Measurements from ENCODE around the gene ALG2.
A peak's percentile ranks its signal among the peaks of the same experiment; 100 is the strongest.

The ALG2 gene

DNA sequence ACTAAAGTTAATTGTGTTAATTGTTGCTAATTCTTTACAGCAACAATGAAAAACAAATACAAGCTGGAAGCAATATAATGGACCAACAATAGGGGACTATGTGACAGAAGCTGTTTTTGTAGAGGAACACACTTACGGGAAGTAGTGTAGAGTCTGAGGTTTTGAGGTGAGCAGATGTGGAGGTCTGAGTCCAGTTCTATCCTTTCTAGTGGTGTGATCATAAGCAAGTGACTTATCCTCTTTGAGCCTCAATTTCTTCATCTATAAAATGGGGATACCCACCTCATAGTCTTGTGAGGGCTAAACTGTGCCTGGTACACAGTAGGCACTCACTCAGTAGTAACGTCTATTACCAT lies 28.3 kb downstream of the ALG2 start:
- TF ChIP-seq, protein P1, sequence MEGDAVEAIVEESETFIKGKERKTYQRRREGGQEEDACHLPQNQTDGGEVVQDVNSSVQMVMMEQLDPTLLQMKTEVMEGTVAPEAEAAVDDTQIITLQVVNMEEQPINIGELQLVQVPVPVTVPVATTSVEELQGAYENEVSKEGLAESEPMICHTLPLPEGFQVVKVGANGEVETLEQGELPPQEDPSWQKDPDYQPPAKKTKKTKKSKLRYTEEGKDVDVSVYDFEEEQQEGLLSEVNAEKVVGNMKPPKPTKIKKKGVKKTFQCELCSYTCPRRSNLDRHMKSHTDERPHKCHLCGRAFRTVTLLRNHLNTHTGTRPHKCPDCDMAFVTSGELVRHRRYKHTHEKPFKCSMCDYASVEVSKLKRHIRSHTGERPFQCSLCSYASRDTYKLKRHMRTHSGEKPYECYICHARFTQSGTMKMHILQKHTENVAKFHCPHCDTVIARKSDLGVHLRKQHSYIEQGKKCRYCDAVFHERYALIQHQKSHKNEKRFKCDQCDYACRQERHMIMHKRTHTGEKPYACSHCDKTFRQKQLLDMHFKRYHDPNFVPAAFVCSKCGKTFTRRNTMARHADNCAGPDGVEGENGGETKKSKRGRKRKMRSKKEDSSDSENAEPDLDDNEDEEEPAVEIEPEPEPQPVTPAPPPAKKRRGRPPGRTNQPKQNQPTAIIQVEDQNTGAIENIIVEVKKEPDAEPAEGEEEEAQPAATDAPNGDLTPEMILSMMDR (IDR thresholded peaks at IDR 0.05; ENCODE audit: borderline replicate concordance, insufficient read depth, low read depth, low read length): no peak
- H3K4me3 ChIP-seq (ENCODE audit: low read depth, low read length): no peak overlapping the region

DNA sequence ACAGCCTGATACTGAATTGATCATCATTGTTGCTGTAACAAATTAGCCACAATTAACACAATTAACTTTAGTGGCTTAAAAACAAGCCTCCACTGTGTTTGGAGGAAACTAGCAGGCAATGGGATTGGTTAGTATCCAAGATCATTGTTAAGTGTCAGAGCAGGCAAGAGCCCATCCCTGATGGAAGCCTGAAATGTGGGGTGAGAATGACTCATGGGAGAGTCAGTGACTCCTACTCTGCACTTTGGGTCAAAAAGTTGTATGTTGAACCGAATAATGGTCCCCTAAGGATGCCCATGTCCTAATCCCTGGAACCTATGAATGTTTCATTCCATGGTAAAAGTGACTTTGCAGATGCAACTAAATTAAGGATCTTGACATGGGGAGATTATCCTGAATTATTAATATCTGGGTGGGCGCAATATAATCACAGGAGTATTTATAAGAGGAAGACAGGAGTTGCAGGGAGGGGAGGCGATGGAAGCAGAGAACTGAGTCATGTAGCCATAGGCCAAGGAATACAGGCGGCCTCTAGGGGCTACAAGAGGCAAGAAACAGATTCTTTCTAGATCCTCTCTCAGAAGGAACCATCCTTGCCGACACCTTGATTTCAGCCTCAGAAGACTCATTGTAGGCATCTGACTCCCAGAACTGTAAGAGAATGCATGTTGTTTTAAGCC lies 28.8 kb downstream of the ALG2 start:
- no peak overlapping the region for H3K4me3 ChIP-seq (ENCODE audit: low read depth, low read length)
- TF ChIP-seq, protein P1 (IDR thresholded peaks at IDR 0.05; ENCODE audit: borderline replicate concordance, insufficient read depth, low read depth, low read length): 0 out of 2 replicates have a peak, but pooled peaks have one; percentile 16

DNA sequence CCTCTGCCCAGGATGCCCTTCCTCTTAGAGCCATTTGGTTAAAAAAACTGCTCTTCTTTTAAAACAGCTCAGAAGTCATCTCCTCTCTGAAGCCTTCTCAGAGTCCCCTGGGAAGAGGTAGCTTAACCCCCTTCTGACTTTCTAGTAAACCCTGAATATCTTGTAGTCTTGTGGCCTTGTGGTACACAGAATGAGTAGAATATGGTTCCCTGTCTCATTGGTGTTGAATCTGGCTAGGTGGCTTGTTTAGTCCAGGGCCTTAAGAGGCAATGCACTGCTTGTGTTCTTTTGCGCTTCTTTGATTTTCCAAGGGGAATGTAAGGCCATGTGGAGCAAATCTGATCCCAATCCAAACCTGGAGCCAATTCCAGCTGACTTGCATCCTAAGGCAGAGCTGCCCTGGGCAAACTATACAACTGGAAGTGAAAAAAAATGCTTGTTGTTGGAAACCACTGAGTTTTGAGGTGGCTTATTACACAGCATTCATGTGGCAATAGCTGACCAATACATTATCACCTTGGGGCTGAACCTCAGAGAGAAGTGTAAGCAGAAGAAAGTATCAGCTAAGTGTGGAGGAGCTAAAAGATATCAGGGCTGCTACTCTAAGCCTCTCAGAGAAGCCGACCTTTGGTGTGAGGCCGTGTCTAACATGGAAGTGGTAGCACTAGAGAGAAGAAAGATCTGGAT lies 31.0 kb downstream of the ALG2 start:
- no peak overlapping the region for H3K4me3 ChIP-seq (ENCODE audit: low read depth, low read length)
- TF ChIP-seq, protein P1 (IDR thresholded peaks at IDR 0.05; ENCODE audit: borderline replicate concordance, insufficient read depth, low read depth, low read length): no peak

DNA sequence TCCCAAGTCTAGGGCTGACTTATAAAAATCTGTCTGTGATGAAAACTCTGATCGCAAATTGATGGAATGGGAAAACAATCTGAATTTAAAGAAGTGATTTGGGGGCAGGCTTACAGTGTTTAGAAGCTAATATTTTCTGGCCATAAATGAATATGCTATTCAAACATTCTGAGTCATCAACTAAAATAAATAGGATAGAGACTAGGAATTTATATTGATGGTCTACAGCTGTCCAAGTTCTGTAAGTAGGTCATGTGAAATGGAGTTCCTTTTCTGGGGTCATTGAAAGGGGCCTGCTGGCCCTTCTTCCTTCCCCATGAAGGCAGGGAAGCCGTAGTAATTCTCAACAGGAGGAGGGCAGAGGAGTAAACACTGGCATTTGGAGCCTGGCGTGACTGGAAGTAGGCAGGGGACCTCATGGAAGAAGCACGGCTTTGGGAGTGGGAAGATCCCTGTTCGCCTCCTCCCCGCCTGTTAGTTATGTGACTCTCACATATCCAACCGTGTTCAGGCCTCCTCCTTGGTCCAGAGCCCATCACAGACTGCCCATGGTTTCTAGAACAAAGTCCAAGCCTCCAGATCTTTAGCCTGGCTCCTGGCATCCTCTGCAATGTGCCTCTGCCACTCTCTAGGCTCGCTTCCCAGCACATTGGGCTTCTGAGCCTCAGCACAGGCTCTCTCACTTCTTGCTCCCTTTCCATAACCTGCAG lies 31.7 kb downstream of the ALG2 start:
- H3K4me3 ChIP-seq (ENCODE audit: low read depth, low read length): no peak overlapping the region
- TF ChIP-seq, protein P1 (IDR thresholded peaks at IDR 0.05; ENCODE audit: borderline replicate concordance, insufficient read depth, low read depth, low read length): no peak

DNA sequence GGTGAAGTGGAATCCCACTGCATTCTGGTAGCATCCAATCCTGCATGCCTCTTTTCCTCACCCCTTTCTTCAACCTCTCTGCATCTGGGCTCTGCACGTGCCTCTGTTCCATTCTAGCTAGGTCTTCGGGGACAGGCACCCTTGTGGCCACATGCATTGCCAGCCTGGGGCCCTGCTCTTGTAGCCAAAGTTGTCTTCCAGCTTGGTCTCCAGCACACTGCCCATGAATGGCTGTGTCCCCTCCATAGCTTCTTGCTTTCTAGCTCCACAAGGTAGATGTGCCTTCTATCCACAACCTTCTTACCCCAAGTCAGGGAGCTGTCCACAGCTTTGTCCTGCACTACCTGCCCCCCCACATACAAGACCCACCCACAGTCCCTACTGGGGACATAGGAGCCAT lies 32.6 kb downstream of the ALG2 start:
- TF ChIP-seq, protein P1 (IDR thresholded peaks at IDR 0.05; ENCODE audit: borderline replicate concordance, insufficient read depth, low read depth, low read length): no peak
- no peak overlapping the region for H3K4me3 ChIP-seq (ENCODE audit: low read depth, low read length)

DNA sequence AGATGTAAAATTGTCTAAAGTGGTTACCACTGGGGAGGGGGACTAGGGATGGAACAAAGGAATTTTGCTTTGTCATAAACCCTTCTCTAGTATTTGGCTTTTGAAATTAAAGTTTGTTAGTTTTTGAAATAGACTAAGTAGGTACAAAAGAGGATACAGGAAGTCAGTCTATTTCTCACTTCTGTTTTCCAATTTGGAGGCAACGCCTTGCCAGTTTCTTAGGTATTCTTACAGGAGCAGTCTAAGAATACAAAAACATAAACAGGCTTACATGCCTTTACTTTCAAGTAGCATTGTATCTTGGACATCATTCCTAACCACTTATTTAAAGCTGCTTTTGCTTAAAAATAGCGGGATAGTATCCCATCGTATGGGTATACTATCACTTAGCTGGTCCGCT lies 34.4 kb downstream of the ALG2 start:
- H3K4me3 ChIP-seq (ENCODE audit: low read depth, low read length): no peak overlapping the region
- TF ChIP-seq, protein P1 (IDR thresholded peaks at IDR 0.05; ENCODE audit: borderline replicate concordance, insufficient read depth, low read depth, low read length): no peak
